A549 (cell line): Measurements from ENCODE around the gene EML5. TPM values are rescaled to one million over a fixed set of nuclear protein-coding genes. Genes with fewer than 3 reads are reported as not detected.

Experiments used
- ATAC-seq, 2 experiments: fragments of 200-7000 bp in 1 of 2; fragments of >200 bp in 1 of 2; cut with Nextera tagmentation in 1 of 2; cut with Tn5 transposase in 1 of 2; 3 replicates each; pipeline versions ENCODE4 v1.8.0 to v1.9.1; 2018 to 2020; ENCODE audit warnings: mild to moderate bottlenecking in 1 of 2, moderate library complexity in 1 of 2
- CTCF ChIA-PET: fragments of 300-600 bp; sonication (Branson Sonifier 250); formaldehyde crosslinking; extraction: SDS; loops from one replicate; lab custom pipeline; 2021; ENCODE audit warnings: antibody characterized with exemption, inconsistent platforms; lab: Yijun Ruan, JAX
- POLR2A ChIA-PET: fragments of 350-600 bp; formaldehyde crosslinking; extraction: SDS; loops from one replicate; lab custom pipeline; 2021; ENCODE audit warnings: antibody characterized with exemption, inconsistent platforms; lab: Yijun Ruan, JAX
- DNase-seq, 2 experiments: peaks; one replicate each; pipeline versions ENCODE4 v3.0.0 to v3.0.0-alpha.2; 2011 to 2016; ENCODE audit warnings: low read depth in 1 of 2, low spot score in 1 of 2
- FAIRE-seq: peaks from 2 replicates; lab custom pipeline; 2011; peaks lifted over from hg19 to GRCh38; lab: Jason Lieb, UNC
- H3K27ac ChIP-seq, 2 experiments: fragments of >200 bp; sonication (Bioruptor Twin); formaldehyde crosslinking; 3 replicates each; pipeline ENCODE4 v1.5.1; 2016 to 2017
- H3K4me1 ChIP-seq: fragments of >200 bp; sonication (Bioruptor Twin); formaldehyde crosslinking; 3 replicates; pipeline ENCODE4 v1.6.1; 2016
- H3K4me2 ChIP-seq: fragments of >200 bp; sonication (Bioruptor Twin); formaldehyde crosslinking; 3 replicates; pipeline ENCODE4 v1.6.1; 2016
- H3K4me3 ChIP-seq: fragments of >200 bp; sonication (Bioruptor Twin); formaldehyde crosslinking; 3 replicates; pipeline ENCODE4 v1.5.1; 2016
- H3K9me3 ChIP-seq: fragments of >200 bp; sonication (Bioruptor Twin); formaldehyde crosslinking; 3 replicates; pipeline ENCODE4 v1.6.1; 2016
- ATOH8 ChIP-seq: fragments of 250-450 bp; sonication (Bioruptor Pico); IDR thresholded peaks from 2 replicates; pipeline ENCODE4 v1.5.0; 2020; ENCODE audit warnings: low read depth, mild to moderate bottlenecking, moderate library complexity
- BHLHE40 ChIP-seq: IDR thresholded peaks from 2 replicates; pipeline ENCODE4 v1.6.1; 2012; ENCODE audit warnings: low read depth, low read length, inconsistent platforms
- CEBPB ChIP-seq, 2 experiments: fragments of >200 bp in 1 of 2; sonication (Bioruptor Twin) in 1 of 2; formaldehyde crosslinking in 1 of 2; IDR thresholded peaks; 2 replicates each; pipeline ENCODE4 v1.6.1; 2012 to 2016
- CHD2 ChIP-seq: fragments of 150-350 bp; IDR thresholded peaks from 2 replicates; pipeline ENCODE4 v1.6.1; 2014; ENCODE audit warnings: low read length; ENCODE audit not compliant: partially characterized antibody
- CHD4 ChIP-seq: fragments of 200-600 bp; sonication (generic); IDR thresholded peaks from 2 replicates; pipeline ENCODE4 v1.6.1; 2016; ENCODE audit warnings: antibody characterized with exemption, mild to moderate bottlenecking, borderline replicate concordance
- EHMT2 ChIP-seq: fragments of 200-600 bp; sonication (generic); IDR thresholded peaks from 2 replicates; pipeline ENCODE4 v1.6.1; 2016; ENCODE audit warnings: antibody characterized with exemption, low read depth, mild to moderate bottlenecking, moderate library complexity
- EP300 ChIP-seq, 2 experiments: fragments of >200 bp; sonication (Bioruptor Twin); formaldehyde crosslinking; IDR thresholded peaks; 2 replicates in 1 of 2; 3 replicates in 1 of 2; pipeline ENCODE4 v1.6.1; 2016 to 2017
- FOSB ChIP-seq: fragments of 250-450 bp; sonication (Bioruptor Pico); IDR thresholded peaks from 2 replicates; pipeline ENCODE4 v1.5.0; 2020; ENCODE audit warnings: mild to moderate bottlenecking, moderate library complexity
- GATA3 ChIP-seq: IDR thresholded peaks from 2 replicates; pipeline ENCODE4 v1.6.1; 2012; ENCODE audit warnings: borderline replicate concordance
- HES2 ChIP-seq: fragments of >200 bp; sonication (Bioruptor Twin); formaldehyde crosslinking; IDR thresholded peaks from 2 replicates; pipeline ENCODE4 v1.6.1; 2016
- HEYL ChIP-seq: fragments of 250-450 bp; sonication (Bioruptor Pico); IDR thresholded peaks from 2 replicates; pipeline ENCODE4 v1.8.0; 2021; ENCODE audit warnings: mild to moderate bottlenecking, moderate library complexity
- HMGXB4 ChIP-seq: fragments of 250-450 bp; sonication (Bioruptor Pico); IDR thresholded peaks from 2 replicates; pipeline ENCODE4 v1.5.0; 2021; ENCODE audit warnings: mild to moderate bottlenecking, moderate library complexity, borderline replicate concordance
- HOXA7 ChIP-seq: fragments of 250-450 bp; sonication (Bioruptor Pico); IDR thresholded peaks from 2 replicates; pipeline ENCODE4 v1.5.0; 2020; ENCODE audit warnings: mild to moderate bottlenecking, moderate library complexity
- HOXB13 ChIP-seq: fragments of 250-450 bp; sonication (Bioruptor Pico); IDR thresholded peaks from 2 replicates; pipeline ENCODE4 v1.5.0; 2020; ENCODE audit warnings: low read depth, mild to moderate bottlenecking, moderate library complexity
- JUN ChIP-seq, 2 experiments: fragments of >200 bp; sonication (Bioruptor Twin); formaldehyde crosslinking; IDR thresholded peaks; 2 replicates in 1 of 2; 3 replicates in 1 of 2; pipeline ENCODE4 v1.6.1; 2016 to 2017
- MAZ ChIP-seq: fragments of 150-350 bp; IDR thresholded peaks from 2 replicates; pipeline ENCODE4 v1.6.1; 2014; ENCODE audit warnings: antibody characterized with exemption, low read depth, low read length, borderline replicate concordance
- NFE2L2 ChIP-seq: fragments of 150-350 bp; conservative IDR thresholded peaks from 2 replicates; pipeline ENCODE4 v1.6.1; 2014; ENCODE audit warnings: low read length
- NPAS2 ChIP-seq: fragments of 250-450 bp; sonication (Bioruptor Pico); IDR thresholded peaks from 2 replicates; pipeline ENCODE4 v1.8.0; 2022; ENCODE audit warnings: mild to moderate bottlenecking, moderate library complexity, borderline replicate concordance
- PBX3 ChIP-seq: IDR thresholded peaks from 2 replicates; pipeline ENCODE4 v1.6.1; 2012
- PHF8 ChIP-seq: fragments of 200-600 bp; sonication (generic); IDR thresholded peaks from 2 replicates; pipeline ENCODE4 v1.6.1; 2016; ENCODE audit warnings: low read depth, mild to moderate bottlenecking, antibody characterized with exemption, moderate library complexity, borderline replicate concordance
- POLR2A ChIP-seq: IDR thresholded peaks from 2 replicates; pipeline ENCODE4 v1.6.1; 2012; ENCODE audit warnings: mild to moderate bottlenecking, low read length
- RFX5 ChIP-seq: fragments of 450-650 bp; IDR thresholded peaks from 2 replicates; pipeline ENCODE4 v1.7.1; 2014; ENCODE audit warnings: antibody characterized with exemption, mild to moderate bottlenecking, moderate library complexity
- TFCP2L1 ChIP-seq: fragments of 250-450 bp; sonication (Bioruptor Pico); IDR thresholded peaks from 2 replicates; pipeline ENCODE4 v1.5.0; 2021; ENCODE audit warnings: mild to moderate bottlenecking
- ZC3H11A ChIP-seq: fragments of 450-650 bp; IDR thresholded peaks from 2 replicates; pipeline ENCODE4 v1.6.1; 2014; ENCODE audit warnings: antibody characterized with exemption, mild to moderate bottlenecking
- WGBS: methylation state at CpG from one replicate; pipeline ENCODE4 v1.1.6; 2017; ENCODE audit errors: missing lambda C conversion rate; 5-methylcytosine and 5-hydroxymethylcytosine counted together
- polyA plus RNA-seq, 4 experiments: library from polyadenylated mRNA; depleted of rRNA in 3 of 4; stranded (reverse); fragments of >200 nt; fragmentation: RNase III in 1 of 4; extraction: RNeasy Plus Mini Kit Qiagen cat#74134 plus additional on column Dnase treatment in 1 of 4; gene quantifications; 2 replicates in 3 of 4; 3 replicates in 1 of 4; pipeline ENCODE4 v1.2.3, GENCODE V29; 2011 to 2017

The EML5 gene
- polyA plus RNA-seq, 2 of the 4 experiments (the other 2 are of a cell fraction), result 0.44 to 0.62 TPM

- WGBS, result 91% methylated on average over 1 of the region's 1 CpG
- H3K4me1 ChIP-seq, result no peaks in the 10 kb centered on the region
- no peaks in the 10 kb centered on the region for H3K9me3 ChIP-seq
- ChIA-PET POLR2A (interaction anchor here (1.3 kb wide), 1 partner anchor 17 kb away, joined by 5 read pairs; the partner anchor contains the start of gene TTC8), CTCF (interaction anchor here (0.9 kb wide), 1 partner anchor 282 kb away, joined by 3 read pairs; no protein-coding TSS in a partner anchor)
- no peak for DNase-seq
- FAIRE-seq, result peak; percentile 73
- no peak for TF ChIP-seq HOXA7 (CRISPR knock-in tag)
- no peak for TF ChIP-seq PHF8
- no peak for TF ChIP-seq JUN (IDR thresholded peaks at IDR 0.05)
- TF ChIP-seq HMGXB4 (CRISPR knock-in tag), result no peak
- TF ChIP-seq BHLHE40, result no peak
- TF ChIP-seq MAZ, result no peak
- TF ChIP-seq NFE2L2, result no peak
- TF ChIP-seq EHMT2, result no peak
- no peak for TF ChIP-seq TFCP2L1 (CRISPR knock-in tag)
- no peak for TF ChIP-seq CHD2
- no peak for TF ChIP-seq GATA3
- no peak overlapping the region for H3K4me2 ChIP-seq
- H3K27ac ChIP-seq, result no peak overlapping the region
- ATAC-seq, result no peak
- H3K4me3 ChIP-seq, result no peak overlapping the region
Observed at GRCh38 chr14:88841741-88842140, 49.0 kb upstream of the EML5 start.

DNA sequence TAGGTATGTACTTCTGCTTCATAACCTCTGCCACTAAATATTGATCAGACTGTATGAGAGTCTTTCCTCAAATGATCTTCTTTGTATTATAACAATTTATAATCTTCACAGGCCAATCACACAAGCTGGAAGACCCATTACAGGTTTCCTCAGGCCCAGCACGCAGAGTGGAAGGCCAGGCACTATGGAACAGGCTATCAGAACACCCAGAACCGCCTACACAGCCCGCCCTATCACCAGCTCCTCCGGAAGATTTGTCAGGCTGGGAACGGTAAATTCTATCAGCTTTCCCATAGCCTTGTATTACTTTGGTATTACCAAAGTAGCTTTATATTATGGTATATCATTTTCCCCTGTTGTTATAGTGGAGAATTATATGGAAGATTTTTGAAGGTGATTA lies 48.2 kb upstream of the EML5 start:
- 92% methylated on average over 5 of the region's 5 CpGs for WGBS
- no peaks in the 10 kb centered on the region; the same call in 2 of the 3 replicates for H3K4me1 ChIP-seq
- no peak overlapping the region for H3K4me3 ChIP-seq
- ChIA-PET POLR2A (interaction anchor here (0.6 kb wide), 1 partner anchor 16 kb away, joined by 3 read pairs; no protein-coding TSS in a partner anchor), CTCF (interaction anchor here (0.9 kb wide), 1 partner anchor 281 kb away, joined by 3 read pairs; no protein-coding TSS in a partner anchor)
- FAIRE-seq, result no peak
- no peak overlapping the region for H3K27ac ChIP-seq
- TF ChIP-seq HEYL (CRISPR knock-in tag) (no peak), FOSB (CRISPR knock-in tag) (no peak), NPAS2 (CRISPR knock-in tag) (no peak)
- no peak for ATAC-seq
- no peak overlapping the region for H3K4me2 ChIP-seq
- H3K9me3 ChIP-seq, result no peaks in the 10 kb centered on the region
- no peak for DNase-seq

DNA sequence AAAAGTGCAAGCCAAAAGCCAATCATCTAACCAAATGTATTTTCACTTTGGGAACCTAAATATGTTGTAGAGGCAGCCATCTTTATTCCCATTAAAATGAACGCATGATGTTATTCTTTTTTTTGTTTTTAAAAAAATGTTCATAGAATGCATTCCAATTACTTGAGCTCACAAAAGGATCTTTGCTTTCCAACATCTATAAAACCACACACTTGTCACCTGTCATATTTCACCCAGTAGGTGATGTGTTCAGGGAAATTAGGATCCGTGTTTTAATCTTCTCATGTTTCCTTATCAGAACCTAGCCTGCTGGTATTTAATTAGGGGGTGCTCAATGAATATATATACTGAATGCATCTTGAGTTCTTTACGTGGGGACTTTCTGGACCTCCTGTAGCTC lies 45.3 kb upstream of the EML5 start:
- no peak overlapping the region for H3K27ac ChIP-seq
- H3K4me1 ChIP-seq, result peaks cover 16% of the 10 kb centered on the region
- no peak for TF ChIP-seq PBX3
- no peak for TF ChIP-seq CEBPB (IDR thresholded peaks at IDR 0.05)
- no peak for TF ChIP-seq HEYL (CRISPR knock-in tag)
- TF ChIP-seq RFX5, result no peak
- H3K9me3 ChIP-seq, result no peaks in the 10 kb centered on the region
- 97% methylated on average over 3 of the region's 3 CpGs for WGBS
- CTCF ChIA-PET, result interaction anchor here (1.1 to 1.4 kb wide), 3 partner anchors 8 to 170 kb away, joined by 3 read pairs; no protein-coding TSS in a partner anchor
- POLR2A ChIA-PET, result no interaction called here
- no peak overlapping the region for H3K4me3 ChIP-seq
- H3K4me2 ChIP-seq, result no peak overlapping the region
- DNase-seq (no peak), FAIRE-seq (no peak), ATAC-seq (no peak)

GRCh38 chr14:88837495-88837894 lies 44.7 kb upstream of the EML5 start:
- DNase-seq, result no peak
- peaks cover 16% of the 10 kb centered on the region for H3K4me1 ChIP-seq
- no peak overlapping the region for H3K4me3 ChIP-seq
- FAIRE-seq, result no peak
- ChIA-PET CTCF (interaction anchor here (1.4 kb wide), 1 partner anchor 7 kb away, joined by 3 read pairs; no protein-coding TSS in a partner anchor), POLR2A (no interaction called here)
- WGBS, result 98% methylated on average over 1 of the region's 1 CpG
- no peak for ATAC-seq
- no peaks in the 10 kb centered on the region for H3K9me3 ChIP-seq
- H3K27ac ChIP-seq, result no peak overlapping the region
- no peak overlapping the region for H3K4me2 ChIP-seq
- TF ChIP-seq ZC3H11A, result no peak
- no peak for TF ChIP-seq HOXB13 (CRISPR knock-in tag)
- no peak for TF ChIP-seq EP300 (IDR thresholded peaks at IDR 0.05)
- TF ChIP-seq ATOH8 (CRISPR knock-in tag), result no peak
- no peak for TF ChIP-seq CHD2
- TF ChIP-seq POLR2A, result no peak
- TF ChIP-seq MAZ, result no peak
- no peak for TF ChIP-seq HES2
- TF ChIP-seq CHD4, result no peak
- no peak for TF ChIP-seq TFCP2L1 (CRISPR knock-in tag)
- TF ChIP-seq NPAS2 (CRISPR knock-in tag), result no peak
